Effector CD4-positive, alpha-beta T cell (primary cell): Measurements from ENCODE around the gene VPS45.
"Not testable (repeated sequence)": the region's sequence is repeated elsewhere in the genome, so short reads cannot be mapped to it uniquely, and the experiment has no call there.

Experiments used
- DNase-seq: peaks from one replicate; pipeline ENCODE4 v3.0.0-alpha.2; 2020

Gene VPS45

DNA sequence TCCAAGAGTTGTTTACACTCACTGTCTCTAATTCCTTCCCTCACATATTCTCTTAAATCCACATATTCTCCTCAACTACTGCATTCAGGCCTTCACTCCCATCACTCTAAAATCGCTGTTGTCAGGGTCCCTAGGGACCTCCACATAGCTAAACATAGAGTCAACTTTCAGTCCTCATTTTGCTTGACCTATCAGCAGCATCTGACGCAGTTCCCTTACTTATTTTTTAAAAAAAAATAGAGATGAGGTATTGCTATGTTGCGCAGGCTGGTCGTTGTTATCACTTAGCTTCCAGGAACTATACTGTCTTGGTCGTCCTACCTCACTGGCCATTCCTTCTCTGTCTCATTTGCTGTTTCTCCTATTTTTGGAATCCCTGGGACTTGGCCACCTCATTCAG is 70.5 kb downstream of the VPS45 start:
- DNase-seq: no peak

GRCh38 chr1:150141452-150141851 is 73.9 kb downstream of the VPS45 start:
- no peak for DNase-seq

DNA sequence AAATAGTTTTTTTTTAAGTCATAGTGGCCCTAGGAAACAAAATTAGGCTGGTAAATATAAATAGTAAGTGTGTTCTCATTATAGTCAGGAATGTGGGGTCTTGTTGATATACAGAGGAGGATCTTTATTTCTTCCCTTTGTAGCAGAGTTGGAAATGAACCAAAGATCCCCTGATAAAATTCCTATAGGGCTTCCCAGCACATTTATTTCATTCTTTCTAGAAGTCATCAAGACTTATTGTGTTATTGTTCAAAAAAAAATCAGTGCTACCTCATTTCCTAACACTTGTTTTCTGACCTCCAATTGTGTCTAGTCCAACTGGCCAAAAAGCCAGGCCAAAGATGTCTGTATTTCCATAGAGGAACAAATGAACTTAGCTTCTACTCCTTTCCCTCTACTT is 74.5 kb downstream of the VPS45 start:
- DNase-seq: no peak

GRCh38 chr1:150144606-150145005 is 77.0 kb downstream of the VPS45 start:
- DNase-seq: no peak

- not testable (repeated sequence) for DNase-seq
Observed at GRCh38 chr1:150146016-150146415, 78.4 kb downstream of the VPS45 start.

DNA sequence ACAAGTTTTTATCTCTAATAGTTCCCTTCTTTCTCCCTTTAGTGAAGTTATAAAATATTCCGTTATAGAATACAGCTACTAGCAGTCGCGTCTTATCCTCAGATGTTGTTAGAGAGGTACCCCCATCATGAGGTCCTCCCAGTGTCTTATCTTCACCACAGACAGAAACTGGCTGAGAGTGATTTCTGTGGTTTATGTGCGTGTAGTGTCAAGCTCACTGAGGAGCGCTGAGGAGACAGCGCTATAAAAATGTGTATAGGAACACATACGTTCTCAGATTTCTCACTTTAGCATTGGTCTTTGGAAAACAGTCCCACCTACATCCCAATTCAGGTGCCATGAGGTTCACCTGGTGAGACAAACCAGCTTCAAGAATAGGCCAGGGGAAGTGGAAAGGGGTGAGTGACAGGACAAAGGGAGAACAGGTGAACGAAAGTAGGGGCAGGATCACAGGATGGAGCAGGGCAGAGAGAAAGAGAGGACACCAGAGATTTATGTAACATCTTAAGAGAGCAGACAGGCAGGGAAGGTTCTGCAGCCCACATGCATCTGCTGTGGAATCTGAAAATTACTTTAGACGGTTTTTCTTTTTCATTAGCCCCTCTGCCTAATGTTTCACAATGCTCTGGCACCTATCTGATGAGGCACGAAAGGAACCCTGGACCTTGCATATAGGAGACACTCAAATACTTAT is 79.4 kb downstream of the VPS45 start:
- no peak for DNase-seq

GRCh38 chr1:150148837-150149270 is 81.3 kb downstream of the VPS45 start:
- no peak for DNase-seq

DNA sequence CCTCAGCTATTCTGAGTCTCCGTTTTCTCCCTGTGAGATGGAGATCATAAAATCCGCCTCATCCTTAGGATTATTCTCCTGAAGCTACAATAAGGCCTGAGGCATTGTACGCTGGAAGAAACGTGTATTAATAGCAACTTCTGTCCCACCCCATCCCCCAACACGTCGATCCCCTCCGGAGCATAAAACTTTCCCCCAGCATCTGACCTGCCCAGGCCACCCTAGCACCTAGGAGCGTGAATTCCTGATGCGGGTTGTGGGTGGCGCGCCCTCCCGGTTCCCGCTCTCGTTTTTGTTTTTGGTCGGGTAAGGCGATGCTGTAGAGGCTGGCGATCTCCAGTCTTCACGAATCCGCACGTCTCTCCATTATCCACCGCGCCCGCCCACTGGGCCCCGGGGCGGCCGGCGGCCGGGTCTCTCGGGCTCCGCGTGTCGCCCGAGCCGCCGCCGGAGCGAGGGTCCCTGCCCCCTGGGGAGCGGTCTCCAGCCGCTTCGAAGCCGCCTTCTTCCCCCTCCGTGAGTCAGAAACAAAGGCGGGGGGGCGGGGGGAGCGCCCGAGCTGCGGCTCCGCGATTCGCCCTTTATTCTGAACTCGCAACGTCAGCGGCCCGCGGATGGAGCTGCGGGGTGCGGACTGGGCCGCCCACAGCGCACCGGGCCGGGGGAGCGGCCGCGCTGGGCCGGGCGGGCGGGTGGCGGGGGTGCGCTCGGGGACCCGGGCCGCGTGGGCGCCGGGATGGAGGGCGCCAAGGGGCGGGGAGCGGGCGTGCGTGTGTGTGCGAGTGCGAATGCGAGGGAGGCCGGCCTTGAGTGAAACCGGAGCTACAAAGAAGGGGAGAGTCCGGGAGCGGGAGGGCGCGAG is 81.9 kb downstream of the VPS45 start, which contains the start of gene PLEKHO1:
Gene PLEKHO1, plus strand, starts transcription at position 646 of the 862 bp plus-strand sequence. CDS start 342 bp downstream, outside the sequence.
- DNase-seq: peak; percentile 83

DNA sequence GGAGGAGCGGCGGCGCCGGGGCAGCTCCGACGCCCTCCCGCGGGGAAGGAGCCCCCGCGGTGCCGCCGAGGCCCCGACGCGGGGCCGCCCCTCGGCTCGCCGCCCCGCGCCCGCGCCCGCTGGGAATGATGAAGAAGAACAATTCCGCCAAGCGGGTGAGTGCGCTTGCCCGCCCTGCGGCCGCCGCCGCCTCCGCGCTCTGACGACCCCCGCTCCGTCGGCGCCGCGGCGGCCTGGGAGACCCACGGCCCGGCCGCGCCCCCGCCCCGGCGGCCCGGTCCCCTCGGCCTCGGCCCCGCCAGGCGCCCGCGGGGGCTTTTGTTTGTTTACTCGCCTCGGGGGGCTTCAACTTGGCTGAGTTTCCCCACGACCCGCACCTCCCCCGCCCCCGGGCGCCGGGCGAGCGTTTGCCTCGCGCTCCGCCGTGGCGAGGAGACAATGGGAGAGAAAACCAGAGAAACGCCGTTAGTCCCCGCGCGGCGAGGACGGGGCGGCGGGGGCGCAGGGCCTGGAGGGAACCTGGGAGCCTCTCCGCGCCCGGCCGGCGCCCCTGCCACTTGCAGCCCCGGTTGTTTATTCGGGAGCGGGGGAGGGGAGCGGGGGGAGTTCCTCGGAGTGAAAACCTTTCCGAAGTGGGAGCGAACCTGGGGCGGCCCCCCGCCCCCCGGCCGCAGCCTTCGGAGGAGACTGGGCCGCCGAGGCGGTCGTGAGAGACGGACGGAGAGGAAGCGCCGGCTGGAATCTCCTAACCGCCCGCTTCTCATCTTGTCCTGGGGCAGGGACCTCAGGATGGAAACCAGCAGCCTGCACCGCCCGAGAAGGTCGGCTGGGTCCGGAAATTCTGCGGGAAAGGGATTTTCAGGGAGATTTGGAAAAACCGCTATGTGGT is 82.8 kb downstream of the VPS45 start:
- DNase-seq: no peak

GRCh38 chr1:150151291-150152181 is 84.0 kb downstream of the VPS45 start:
- peak; percentile 65 for DNase-seq

GRCh38 chr1:150152182-150152536 is 84.6 kb downstream of the VPS45 start:
- no peak for DNase-seq

DNA sequence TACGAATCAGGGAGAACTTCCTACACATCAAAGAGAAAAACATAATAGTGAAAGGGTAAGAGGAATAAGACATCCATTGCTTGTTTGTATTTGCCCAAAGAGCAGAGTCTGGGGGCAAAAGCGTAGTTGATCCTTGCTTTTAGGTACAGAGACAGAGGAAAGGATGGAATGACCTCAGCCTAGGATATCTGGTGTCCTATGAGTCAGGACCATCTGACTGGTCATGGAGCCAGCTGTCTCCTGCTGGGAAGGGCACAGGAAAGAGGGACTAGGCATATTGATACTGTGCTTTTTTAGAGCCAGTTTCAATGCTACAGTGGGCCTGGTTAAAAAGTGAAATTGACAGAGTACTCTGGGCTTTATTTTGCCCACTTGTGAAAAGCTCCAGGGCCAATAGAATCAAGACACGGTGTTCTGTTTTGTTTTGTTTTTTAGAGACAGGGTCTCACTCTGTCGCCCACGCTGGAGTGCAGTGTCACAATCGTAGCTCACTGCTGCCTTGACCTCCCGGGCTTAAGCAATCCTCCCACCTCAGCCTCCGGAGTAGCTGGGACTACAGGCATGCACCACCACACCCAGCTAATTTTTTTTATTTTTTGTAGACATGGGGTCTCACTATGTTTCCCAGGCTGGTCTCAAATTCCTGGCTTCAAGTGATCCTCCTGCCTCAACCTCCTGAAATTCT is 85.3 kb downstream of the VPS45 start:
- no peak for DNase-seq

GRCh38 chr1:150154143-150154542 is 86.6 kb downstream of the VPS45 start:
- DNase-seq: no peak

DNA sequence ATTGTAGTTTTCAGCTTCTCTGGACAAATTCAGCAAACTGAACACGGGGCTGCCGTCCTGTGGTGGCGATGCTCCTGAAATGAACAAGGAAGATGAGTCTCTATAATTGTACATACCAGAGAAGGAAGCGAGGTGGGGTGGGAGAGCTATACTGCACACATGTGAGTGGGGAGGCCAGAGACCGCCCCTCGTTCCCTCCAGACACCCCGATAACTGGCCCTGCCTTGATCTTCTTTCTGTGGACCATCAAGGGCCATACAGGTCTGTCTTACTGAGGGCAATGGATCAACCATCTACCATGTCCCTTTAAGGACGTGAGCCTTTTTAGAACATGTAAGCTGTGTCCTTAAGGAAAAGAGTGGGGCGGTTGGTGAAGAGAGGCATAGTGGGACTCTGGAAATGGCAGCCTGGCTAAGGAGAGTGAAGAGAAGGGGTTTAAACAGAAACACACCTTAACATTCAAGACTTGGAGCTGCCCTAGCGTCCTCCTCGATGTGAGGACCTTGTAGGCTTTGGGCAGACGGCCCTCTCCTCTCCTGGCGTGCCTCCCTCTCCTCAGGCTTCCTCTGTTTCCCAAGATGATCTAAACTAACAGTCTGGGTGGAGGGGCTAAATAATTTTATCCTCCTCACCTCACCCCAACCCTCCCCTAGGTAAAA is 88.0 kb downstream of the VPS45 start:
- no peak for DNase-seq

GRCh38 chr1:150156868-150157603 is 89.5 kb downstream of the VPS45 start:
- DNase-seq: no peak

DNA sequence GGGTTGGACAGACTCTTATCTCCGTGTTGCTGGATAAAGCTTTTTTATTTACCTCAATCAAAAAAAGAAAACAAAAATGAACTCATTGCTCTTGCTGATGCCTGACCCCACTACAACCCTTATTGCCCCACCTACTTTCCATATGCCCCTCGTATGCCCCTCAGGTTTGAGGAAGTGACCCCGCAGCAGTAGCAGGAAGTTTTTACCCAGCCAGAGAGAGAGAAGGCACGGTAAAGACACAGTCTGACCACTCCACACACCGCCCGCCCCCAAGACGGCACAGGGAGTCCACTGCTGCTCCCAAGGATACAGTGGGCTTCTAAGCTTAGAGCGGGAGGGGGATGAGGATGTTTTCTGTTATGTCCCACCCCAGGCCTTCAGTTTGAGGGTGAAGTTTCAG is 92.0 kb downstream of the VPS45 start:
- DNase-seq: no peak

GRCh38 chr1:150160964-150161621 is 93.5 kb downstream of the VPS45 start:
- DNase-seq: no peak

GRCh38 chr1:150161747-150162581 is 94.4 kb downstream of the VPS45 start:
- DNase-seq: no peak

DNA sequence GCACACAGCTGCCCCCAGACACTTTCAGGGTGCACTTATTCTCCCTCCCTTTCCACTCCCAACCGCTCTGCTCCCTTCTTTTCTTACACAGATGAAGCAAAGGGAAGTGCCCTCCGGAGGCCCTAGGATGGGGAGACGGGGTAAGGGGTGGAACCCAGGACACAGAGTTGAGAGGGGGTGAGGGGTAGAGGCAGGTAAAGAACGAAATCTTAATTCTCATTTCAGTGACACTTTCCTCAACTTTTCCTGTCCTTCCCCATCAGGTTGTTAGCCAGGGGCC is 94.9 kb downstream of the VPS45 start:
- no peak for DNase-seq
